Suppressor macrophage treated with lipopolysaccharide for 1 hour (primary cell): Measurements from ENCODE around the gene SRRM1.
"Not testable (repeated sequence)": the region's sequence is repeated elsewhere in the genome, so short reads cannot be mapped to it uniquely, and the experiment has no call there.

Source experiments
- DNase-seq, 3 donors: peaks; one replicate each; pipeline ENCODE4 v3.0.0-alpha.2; 2020 to 2022

The SRRM1 gene

DNA sequence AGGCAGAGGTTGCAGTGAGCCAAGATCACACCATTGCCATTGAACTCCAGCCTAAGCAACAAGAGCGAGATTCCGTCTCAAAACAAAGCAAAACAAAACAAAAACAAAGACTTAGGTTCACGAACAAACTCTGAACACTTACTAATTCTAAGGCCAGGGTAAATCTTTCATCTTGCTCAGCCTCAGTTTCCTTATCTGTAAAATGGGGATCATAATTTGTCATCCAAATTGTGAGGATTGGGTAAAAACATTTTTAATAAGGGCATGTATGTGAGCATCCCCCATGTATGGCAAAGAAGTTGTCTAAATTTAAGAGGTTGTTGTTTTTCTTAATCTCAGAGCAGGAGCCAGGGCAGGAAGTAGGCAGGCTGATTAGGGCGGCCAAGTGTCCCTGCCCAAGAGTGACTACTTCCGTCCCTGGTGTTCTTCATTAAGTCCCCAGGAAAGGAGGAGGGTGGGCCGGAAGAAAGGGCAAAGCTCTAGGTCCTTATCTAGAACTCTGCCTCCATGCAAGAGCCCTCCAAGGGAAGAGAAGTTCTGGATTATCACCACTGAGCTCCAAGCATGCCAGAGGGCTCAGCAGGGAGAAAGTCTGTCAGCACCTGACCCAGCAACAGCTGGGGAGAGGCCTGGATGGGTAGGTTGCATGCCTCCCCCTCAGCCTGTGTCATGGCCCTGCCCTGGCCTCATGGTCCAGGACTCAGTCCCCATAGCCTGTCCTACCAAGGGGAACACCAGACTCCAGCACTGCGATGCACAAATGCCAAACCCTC, 52.3 kb downstream of the SRRM1 start:
- DNase-seq: peak in 2 of 3 donors; percentile 30 to 42

DNA sequence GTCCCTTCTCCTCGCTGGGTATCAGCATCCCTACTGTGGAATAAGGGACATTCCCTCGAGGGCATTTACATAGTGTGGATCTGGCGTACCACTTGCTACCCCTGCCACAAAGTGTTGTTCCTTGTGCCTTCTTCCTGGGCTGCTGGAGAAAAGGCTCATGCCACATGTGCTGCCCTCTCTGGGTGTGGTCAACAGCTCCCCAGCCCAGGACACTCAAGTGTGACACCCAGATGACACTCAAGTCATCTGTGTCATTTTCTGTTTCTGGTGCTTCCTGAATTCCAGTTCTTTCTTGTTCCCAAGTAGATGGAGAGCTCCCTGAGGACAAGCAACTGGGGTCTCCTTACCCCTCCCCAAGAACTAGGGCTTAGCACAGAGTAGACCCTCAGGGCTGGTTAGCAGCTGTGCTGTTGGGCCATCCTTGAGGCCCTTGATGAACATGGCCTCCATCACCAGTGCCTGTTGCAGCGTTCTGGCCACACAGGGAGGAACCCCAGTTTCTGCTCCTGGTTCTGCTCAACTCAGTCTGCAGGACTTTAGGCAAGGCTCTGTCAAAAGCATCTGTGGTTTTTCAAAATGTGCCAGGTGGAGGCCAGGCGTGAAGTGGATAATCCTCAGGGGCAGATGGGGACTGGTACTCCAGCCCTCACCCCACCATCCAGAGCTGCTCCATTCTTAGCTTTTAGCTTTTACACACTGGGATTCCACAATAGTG, 53.1 kb downstream of the SRRM1 start:
- peak; percentile 15 to 32 (median 30) for DNase-seq

DNA sequence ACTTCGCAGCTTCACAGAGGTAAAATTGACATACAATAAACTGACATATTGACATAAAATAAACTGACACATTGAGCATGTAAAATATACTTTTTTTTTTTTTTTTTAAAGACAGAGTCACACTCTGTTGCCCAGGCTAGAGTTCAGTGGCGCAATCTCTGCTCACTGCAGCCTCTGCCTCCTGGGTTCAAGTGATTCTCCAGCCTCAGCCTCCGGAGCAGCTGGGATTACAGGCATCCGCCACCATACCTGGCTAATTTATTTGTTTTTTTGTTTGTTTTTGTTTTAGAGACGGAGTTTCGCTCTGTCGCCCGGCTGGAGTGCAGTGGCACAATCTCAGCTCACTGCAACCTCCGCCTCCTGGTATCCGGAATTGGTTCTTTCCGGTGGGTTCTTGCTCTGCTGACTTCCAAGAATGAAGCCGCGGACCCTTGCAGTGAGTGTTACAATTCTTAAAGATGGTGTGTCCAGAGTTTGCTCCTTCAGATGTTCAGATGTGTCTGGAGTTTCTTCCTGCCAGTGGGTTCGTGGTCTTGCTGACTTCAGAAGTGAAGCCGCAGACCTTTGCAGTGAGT, 53.7 kb downstream of the SRRM1 start:
- no peak for DNase-seq

DNA sequence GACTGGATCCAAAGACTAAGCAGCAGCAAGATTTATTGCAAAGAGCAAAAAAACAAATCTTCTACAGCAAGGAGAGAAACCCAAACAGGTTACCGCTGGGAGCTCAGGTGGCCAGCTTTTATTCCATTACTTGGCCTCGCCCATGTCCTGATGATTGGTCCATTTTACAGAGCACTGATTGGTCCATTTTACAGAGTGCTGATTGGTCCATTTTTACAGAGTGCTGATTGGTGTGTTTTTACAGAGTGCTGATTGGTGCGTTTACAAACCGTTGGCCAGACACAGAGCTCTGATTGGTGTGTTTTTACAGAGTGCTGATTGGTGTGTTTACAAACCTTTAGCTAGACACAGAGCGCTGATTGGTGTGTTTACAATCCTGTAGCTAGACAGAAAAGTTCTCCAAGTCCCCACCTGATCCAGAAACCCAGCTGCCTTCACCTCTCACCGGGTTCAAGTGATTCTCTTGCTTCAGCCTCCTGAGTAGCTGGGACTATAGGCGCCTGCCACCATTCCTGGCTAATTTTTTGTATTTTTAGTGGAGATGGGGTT, 54.4 kb downstream of the SRRM1 start:
- not testable (repeated sequence) for DNase-seq

DNA sequence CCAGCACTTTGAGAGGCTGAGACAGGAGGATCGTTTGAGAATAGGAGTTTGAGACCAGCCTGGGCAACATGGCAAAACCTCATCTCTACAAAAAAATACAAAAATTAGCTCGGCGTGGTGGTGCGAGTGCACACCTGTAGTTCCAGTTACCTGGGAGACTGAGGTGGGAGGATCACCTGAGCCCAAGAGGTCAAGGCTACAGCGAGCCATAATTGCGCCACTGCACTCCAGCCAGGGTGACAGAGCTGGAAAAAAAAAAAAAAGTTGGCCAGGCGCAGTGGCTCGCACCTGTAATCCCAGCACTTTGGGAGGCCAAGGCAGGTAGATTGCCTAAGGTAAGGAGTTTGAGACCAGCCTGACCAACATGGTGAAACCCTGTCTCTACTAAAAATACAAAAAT, 55.2 kb downstream of the SRRM1 start:
- not testable (repeated sequence) for DNase-seq

DNA sequence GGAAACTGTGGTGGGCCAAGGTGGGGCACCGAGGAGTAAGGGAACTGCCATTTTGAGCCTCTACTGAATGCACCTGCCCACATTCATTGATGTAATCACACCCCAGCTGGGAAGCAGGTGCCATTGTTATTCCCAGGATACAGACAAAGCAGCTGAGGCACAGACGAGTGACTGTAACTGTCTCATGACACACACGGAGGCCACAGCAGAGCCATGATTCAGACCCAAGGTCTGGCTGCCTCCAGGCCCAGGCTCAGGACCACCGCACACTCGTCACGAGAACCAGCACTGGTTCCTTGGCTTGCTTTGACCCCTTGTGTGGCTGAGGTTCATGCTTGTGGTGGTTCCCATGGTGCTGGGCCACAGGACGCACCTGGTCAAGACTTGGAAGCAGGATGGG, 56.5 kb downstream of the SRRM1 start:
- no peak for DNase-seq

DNA sequence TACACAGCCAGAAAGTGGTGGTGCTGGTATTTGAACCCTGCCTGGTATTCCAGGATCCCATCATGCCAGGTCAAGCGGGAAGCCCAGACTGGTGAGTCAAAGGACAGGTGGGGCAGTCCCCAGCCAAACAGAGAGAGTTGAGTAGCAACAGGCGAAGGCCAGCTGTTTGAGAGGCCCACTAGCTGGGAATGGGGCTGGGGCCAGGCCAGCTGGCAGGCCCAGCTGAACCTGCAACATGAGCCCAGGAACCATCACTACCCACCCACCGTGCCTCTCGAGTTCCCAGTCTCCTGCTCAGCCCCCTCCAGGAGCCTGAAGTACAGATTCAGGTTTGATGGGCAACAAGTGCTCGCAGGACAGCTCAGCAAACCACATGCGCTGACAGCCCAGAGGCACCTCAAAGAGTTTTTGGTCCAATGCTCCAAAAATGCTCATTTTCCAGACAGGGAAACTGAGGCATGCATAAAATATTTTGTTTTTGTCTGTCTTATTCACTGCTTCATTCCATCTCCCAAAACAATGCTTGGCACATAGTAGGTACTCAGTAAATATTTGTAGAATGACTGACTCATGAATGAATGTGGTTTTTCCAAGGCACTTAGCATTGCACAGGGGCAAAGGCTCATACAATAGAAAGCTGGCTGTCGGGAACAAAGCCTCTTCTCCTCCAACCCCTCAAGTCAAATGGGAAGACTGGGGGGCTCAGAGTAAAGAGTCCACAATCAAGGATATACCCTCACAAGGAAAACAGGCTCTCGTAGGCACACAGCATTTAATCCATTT, 59.6 kb downstream of the SRRM1 start:
- no peak for DNase-seq

DNA sequence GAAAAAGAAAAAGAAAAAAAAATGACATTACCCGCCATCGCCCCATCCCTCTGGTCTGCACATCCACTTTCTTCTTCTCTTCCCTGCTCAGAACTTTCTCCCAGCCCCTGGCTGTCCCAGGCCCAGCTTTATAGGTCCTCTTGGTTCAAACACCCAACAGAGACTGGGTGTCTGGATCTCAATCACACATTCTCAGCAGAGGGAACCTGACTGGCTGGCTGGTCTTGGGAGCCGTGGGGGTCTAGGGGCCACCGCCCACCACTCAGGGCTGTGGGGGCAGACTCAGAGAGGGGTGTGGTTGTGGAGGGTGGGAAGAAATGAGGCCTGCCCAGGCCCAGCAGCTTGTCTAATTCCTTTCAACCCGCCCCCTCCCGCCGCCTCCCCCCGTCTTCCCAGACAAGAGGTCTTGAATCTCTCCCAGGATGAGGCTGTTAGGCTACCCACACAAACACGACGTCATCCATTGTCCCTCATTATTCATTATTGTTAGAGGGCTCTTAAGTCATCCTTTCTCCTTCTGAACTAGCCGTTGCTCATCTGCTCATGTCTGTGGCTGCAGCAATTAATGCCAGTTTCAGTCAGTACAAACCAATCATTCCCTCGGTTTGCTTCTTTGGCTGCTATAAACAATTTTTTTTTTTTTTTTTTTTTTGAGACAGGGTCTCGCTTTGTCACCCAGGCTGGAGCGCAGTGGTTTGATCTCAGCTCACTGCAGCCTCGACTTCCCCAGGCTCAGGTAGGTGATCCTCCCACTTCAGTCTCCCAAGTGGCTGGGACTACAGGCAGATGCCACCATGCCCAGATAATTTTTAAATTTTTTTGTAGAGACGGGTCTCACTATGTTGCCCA, 61.5 kb downstream of the SRRM1 start:
- DNase-seq: peak; percentile 66 to 88 (median 69)

DNA sequence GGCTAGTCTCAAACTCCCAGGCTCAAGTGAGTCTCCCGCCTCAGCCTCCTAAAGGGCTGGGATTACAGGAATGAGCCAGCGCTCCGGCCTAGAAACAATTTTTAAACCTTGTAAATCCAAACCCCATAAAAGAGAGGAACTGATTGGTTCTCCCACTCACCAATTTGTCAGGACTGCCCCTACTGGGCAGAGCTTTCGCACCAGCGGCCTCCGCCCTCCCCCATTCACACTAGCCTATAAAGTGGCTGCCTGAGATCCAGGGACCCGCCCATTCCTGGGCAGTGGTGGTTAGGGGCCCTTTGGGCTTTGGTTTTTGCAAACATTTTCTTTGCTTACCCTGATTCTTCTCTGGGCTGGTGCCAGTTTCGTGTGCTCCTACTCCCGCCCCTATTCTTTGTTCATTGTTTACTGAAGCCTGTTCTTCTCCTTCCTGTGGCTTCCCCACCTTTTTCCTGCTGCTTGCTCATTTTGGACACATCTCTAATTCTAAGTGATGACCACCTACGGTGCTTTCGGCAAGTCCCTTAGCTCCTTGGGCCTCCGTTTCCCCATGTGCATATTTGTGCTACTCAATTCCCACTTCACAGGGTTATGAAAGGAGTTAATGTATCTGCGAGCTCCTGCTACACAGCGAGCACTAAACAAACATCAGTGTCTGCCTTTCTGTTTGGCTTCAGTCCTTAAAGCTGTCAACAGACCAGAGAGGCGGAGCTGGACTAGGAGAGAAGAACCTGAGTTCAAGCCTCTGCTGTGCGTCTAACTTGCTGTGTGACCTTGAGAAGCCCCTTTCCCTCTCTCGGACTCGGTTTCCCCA, 62.4 kb downstream of the SRRM1 start:
- DNase-seq: peak; percentile 64 to 66 (median 65)

DNA sequence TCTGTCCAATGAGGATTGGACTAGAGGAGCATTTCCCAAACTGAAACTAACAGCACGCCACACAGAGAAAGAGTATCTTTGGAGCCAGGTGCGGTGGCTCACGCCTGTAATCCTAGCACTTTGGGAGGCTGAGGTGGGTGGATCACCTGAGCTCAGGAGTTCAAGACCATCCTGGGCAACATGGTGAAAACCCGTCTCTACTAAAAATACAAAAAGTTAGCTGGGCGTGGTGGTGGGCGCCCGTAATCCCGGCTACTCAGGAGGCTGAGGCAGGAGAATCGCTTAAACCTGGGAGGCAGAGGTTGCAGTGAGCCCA, 62.9 kb downstream of the SRRM1 start:
- DNase-seq: not testable (repeated sequence)

DNA sequence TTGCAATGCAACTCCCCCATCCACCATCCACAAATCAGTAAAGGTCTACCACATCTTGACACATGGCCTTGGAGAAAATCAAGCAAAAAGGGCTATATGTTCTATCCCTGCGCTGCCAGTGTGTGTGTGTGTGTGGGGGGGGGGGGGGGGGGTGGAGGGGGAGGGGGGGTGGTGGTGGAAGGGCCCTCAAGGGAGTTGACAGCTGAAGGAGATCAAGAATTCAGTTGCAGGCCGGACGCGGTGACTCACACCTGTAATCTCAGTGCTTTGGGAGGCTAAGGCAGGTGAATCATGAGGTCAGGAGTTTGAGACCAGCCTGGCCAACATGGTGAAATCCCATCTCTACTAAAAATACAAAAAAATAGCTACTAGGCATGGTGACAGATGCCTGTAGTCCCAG, 64.6 kb downstream of the SRRM1 start:
- DNase-seq: no peak

DNA sequence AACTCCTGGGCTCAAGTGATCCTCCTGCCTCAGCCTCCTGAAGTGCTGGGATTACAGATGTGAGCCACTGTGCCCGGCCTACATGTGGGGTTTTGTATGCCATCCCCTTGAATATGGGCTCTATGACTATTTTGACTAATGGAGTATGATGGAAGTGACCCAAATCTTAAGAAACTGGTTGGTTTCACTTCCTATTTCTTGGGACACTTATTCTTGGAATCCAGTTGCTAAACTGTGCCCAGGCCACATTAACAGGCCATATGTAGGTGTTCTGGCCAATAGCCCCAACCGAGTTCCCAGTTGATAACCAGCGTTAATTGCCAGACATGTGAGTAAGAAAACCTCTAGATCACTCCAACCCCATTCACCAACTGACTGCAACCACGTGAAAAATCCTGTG, 65.8 kb downstream of the SRRM1 start:
- peak; percentile 82 to 98 (median 96) for DNase-seq

DNA sequence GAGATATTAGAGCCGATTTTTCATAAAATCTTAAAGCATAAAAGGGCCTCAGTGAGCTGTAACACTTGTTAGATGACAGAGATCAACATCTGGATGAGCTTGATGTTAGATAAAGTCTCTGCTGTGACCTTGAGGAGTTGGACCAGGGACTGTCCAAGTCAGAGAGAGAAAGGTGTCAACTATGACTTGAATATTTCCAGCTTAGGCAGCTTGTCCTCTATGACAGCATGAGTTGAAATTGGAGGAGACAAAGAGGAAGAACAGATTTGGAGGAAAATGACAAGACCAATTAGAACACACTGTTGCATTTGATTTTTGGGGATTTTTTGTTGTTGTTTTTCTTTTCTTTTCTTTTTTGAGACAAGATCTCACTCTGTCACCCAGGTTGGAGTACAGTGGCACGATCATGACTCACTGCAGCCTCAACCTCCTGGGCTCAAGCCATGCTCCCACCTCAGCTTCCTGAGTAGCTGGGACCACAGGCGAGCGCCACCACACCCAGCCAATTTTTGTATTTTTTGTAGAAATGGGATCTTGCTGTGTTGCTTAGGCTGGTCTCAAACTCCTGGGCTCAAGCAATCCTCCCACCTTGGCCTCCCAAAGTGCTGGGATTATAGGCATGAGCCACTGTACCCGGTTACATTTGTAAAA, 66.8 kb downstream of the SRRM1 start:
- DNase-seq: peak; percentile 43 to 77 (median 60)

DNA sequence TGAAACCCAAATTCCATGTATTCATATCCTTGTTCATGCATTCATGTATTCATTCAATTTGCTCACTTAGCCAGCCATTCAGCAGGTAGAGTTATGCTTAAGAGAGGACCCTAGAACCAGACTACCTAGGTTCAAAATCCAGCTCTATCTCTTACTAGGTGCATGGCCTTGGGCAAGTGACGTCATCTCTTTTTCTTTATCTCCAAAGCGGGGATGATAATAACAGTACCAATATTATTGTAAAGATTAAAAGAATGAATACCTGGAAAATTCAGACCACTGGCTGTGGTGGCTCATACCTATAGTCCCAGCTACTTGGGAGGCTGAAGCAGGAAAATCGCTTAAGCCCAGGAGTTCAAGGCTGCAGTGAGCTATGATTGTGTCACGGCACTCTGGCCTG, 68.2 kb downstream of the SRRM1 start:
- DNase-seq: no peak

DNA sequence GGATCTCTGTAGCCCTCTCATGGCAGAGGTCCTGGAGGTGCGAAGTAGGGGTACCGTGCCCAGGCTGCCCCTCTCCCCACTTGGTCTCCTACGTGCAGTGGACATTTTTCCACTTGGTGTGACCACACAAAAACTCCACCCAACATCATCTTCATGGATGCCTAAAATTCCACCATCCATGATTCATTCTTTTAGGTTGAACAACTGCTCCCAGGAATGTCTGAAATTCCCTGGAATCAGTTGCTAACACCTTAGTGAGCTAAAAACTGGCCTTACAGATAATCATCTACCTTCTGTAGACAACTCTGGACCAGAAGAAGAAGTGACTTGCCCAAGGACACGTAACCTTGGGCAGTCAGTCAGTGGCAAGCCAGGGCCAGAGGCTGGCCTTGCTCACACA, 70.1 kb downstream of the SRRM1 start:
- no peak for DNase-seq

DNA sequence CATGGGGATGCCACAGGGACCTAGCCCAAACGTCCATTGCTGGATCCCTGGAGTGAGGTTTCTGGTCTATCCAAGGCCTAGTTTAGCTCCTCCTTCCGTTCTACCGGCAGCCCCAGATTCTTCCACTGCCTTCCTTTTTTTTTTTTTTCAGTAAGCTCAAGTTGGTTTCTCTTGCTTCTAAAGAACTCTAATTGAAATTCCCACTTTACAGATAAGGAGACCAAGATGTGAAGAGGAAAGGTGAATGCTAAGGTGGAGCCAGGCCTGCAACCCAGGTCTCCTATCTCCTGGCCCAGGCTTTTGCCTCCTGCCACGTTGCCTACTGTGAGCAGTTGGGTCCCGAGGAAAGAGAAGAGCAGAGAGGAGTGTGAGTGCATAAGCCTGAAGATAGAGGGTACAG, 70.6 kb downstream of the SRRM1 start:
- no peak for DNase-seq

DNA sequence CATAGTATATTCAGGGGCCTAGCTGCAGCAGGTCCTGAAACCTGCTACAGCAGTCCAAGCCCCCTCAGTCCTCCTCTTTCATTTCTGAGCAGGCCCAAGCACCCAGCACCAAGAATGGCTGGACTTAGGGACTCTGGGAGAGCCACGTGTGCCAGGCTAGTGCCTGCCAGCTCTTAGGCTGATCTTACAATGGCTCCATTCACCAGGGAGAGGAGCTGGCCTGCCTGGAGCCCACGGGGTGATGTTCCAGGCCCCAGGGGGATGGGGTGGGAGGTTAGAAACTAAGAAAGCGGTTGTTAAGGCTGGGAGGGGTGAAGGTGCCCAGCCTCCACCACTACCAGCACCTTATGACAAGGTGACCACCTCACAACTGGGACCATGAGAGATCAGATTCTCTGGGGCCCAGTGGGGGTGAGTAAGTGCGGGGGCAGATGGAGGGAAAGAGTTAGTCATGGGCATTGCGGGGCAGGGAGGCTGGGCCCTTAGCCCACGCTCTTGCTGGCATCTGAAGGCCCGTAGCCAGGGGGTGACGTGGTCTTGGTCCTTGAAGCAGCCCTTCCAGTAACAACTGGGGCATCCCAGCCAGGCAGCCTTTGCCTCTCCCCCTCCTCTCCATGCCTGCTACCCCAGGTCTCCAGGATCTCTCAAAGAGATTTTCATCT, 71.9 kb downstream of the SRRM1 start:
- peak; percentile 15 to 36 (median 24) for DNase-seq

DNA sequence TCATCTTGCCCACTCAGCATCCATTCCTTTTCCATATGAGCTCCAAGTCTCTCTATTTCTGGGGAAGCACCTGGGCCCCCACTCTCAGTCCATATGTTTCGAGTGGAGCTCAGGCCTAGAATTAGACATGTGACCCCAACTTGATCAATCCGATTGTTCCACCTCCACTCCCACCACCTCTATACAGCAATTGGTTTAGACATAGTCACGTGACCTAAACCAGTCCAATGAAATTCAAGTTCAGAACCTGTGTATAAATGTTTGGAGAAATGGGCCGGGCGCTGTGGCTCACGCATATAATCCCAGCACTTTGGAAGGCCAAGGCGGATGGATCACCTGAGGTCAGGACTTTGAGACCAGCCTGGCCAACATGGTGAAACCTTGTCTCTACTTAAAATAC, 72.6 kb downstream of the SRRM1 start:
- DNase-seq: no peak

DNA sequence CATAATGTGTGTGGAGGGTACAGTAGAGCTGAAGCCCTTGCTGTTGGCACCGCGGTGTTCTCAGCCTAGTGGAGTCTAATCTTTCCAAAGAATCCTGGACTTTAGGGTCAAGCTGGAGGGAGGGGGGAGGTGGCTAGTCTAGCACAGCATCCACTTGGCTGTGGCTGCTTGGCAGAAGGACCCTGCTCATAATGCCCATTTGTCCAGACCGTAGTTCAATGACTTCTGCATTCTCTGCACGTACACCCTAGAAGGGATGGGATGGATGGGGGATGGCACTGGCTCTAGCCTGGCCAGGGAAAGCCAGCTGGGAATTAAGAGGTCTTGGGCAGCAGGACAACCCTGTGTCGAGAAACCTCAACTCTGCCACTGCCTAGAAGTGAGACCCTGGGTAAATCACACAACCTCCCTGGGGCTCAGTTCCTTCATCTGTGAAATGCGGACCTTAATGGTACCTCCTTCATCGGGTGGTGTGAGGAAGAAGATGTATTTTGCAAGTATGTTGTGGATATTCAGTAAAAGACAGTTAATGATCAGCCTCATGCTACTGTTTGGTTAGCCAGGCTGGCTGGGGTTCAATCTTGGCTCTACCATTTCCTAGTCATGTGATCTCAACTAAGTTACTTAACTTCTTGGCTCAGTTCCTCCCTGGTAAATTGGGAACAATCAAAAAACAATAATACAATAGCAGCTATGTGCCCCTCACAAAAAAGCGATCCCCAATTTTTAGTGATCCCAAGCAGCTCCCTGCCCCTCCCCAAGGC, 75.0 kb downstream of the SRRM1 start:
- DNase-seq: no peak
